Caco-2 (cell line): ENCODE results near the gene ATP2A1. TPM values are rescaled to one million over a fixed set of nuclear protein-coding genes. Genes with fewer than 3 reads are reported as not detected.

Source experiments
- BruUV-seq: library from RNA; stranded (reverse); fragments of 400-500 nt; replicated peaks from 2 replicates; lab custom pipeline; 2021; lab: Mats Ljungman, UMichigan
- CTCF ChIA-PET: fragments of 300-600 bp; sonication (Branson Sonifier 250); formaldehyde crosslinking; loops from one replicate; lab custom pipeline; 2022; ENCODE audit warnings: antibody characterized with exemption; lab: Charles Lee
- POLR2A ChIA-PET: fragments of 300-600 bp; sonication (Branson Sonifier 250); formaldehyde crosslinking; loops from one replicate; lab custom pipeline; 2022; ENCODE audit warnings: antibody characterized with exemption; lab: Charles Lee
- DNase-seq, 2 experiments: peaks; one replicate each; pipeline versions ENCODE4 v3.0.0 to v3.0.0-alpha.2; 2020 to 2022
- H3K27me3 ChIP-seq: replicated peaks from 2 replicates; pipeline ENCODE4 v1.6.0; 2011; ENCODE audit warnings: low read length; ENCODE audit not compliant: control insufficient read depth, insufficient read depth
- H3K36me3 ChIP-seq: 2 replicates; pipeline ENCODE4 v1.5.1; 2011; ENCODE audit warnings: low read length; ENCODE audit not compliant: control insufficient read depth, insufficient read depth
- H3K4me1 ChIP-seq: fragments of 250-450 bp; sonication (Bioruptor Pico); 2 replicates; pipeline ENCODE4 v1.5.1; 2020; ENCODE audit warnings: mild to moderate bottlenecking
- H3K4me3 ChIP-seq: 2 replicates; pipeline ENCODE4 v1.5.1; 2011; ENCODE audit warnings: low read depth, mild to moderate bottlenecking, control low read depth, low read length
- H3K9me3 ChIP-seq: fragments of 250-450 bp; sonication (Bioruptor Pico); 2 replicates; pipeline ENCODE4 v1.5.1; 2020; ENCODE audit warnings: mild to moderate bottlenecking, moderate library complexity
- H3K27ac Mint-ChIP-seq: one replicate; pipeline ENCODE4 v1.8.0; 2022; ENCODE audit warnings: mixed read lengths; ENCODE audit not compliant: unreplicated experiment
- H3K27me3 Mint-ChIP-seq: one replicate; pipeline ENCODE4 v1.8.0; 2022; ENCODE audit warnings: mixed read lengths; ENCODE audit not compliant: insufficient read depth, unreplicated experiment
- H3K36me3 Mint-ChIP-seq: one replicate; pipeline ENCODE4 v1.8.0; 2022; ENCODE audit warnings: mild to moderate bottlenecking, mixed read lengths; ENCODE audit not compliant: insufficient read depth, unreplicated experiment
- H3K4me1 Mint-ChIP-seq: one replicate; pipeline ENCODE4 v1.8.0; 2022; ENCODE audit warnings: low read depth, mixed read lengths; ENCODE audit not compliant: unreplicated experiment
- H3K4me3 Mint-ChIP-seq: one replicate; pipeline ENCODE4 v1.8.0; 2022; ENCODE audit warnings: mild to moderate bottlenecking, moderate library complexity, mixed read lengths; ENCODE audit not compliant: unreplicated experiment
- H3K9me3 Mint-ChIP-seq: one replicate; pipeline ENCODE4 v1.8.0; 2022; ENCODE audit warnings: mixed read lengths; ENCODE audit not compliant: unreplicated experiment
- intact Hi-C: fragments of 100-400 bp; cut with micrococcal nuclease; formaldehyde crosslinking; loops from one replicate; pipeline ENCODE4 v1.10.0; 2022; ENCODE audit not compliant: unreplicated experiment
- total RNA-seq: library from RNA; stranded (reverse); gene quantifications from 2 replicates; pipeline ENCODE4 v1.2.3, GENCODE V29; 2022
- TF ChIP-seq, protein P1 (sequence below), 2 experiments: fragments of 200-600 bp in 1 of 2; IDR thresholded peaks; 1 replicate in 1 of 2; 2 replicates in 1 of 2; pipeline versions ENCODE4 v1.5.1 to v1.8.0; 2011 to 2022; ENCODE audit warnings: antibody characterized with exemption in 1 of 2, control low read depth in 1 of 2, inconsistent platforms in 1 of 2, low read depth in 1 of 2, low read length in 1 of 2, mild to moderate bottlenecking in 1 of 2, moderate library complexity in 1 of 2; ENCODE audit not compliant: insufficient read depth in 1 of 2, severe bottlenecking in 1 of 2, unreplicated experiment in 1 of 2

ATP2A1 gene
- total RNA-seq, 1 experiment from 2014 or later, result 2.3 TPM

DNA sequence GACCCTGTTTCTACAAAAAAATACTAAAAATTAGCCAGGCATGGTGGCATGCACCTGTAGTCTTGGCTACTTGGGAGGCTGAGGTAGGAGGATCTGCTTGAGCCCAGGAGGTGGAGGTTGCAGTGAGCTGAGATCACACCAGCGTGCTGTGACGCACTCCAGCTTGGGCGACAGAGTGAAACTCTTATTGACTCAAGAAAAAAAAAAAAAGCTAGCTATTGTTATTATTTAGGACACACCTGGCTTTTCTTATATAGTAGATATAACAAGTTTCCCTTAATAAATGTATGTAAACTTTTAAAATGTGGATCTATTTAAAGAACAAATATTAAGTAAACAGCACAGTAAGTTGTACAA, 44.9 kb downstream of the ATP2A1 start:
- ChIA-PET POLR2A (no interaction called here), CTCF (interaction anchor here (0.7 to 1.5 kb wide), 3 partner anchors 21 to 60 kb away, joined by 3 to 4 read pairs (median 4); partner anchors contain the start of gene SH2B1)
- TF ChIP-seq, protein P1, sequence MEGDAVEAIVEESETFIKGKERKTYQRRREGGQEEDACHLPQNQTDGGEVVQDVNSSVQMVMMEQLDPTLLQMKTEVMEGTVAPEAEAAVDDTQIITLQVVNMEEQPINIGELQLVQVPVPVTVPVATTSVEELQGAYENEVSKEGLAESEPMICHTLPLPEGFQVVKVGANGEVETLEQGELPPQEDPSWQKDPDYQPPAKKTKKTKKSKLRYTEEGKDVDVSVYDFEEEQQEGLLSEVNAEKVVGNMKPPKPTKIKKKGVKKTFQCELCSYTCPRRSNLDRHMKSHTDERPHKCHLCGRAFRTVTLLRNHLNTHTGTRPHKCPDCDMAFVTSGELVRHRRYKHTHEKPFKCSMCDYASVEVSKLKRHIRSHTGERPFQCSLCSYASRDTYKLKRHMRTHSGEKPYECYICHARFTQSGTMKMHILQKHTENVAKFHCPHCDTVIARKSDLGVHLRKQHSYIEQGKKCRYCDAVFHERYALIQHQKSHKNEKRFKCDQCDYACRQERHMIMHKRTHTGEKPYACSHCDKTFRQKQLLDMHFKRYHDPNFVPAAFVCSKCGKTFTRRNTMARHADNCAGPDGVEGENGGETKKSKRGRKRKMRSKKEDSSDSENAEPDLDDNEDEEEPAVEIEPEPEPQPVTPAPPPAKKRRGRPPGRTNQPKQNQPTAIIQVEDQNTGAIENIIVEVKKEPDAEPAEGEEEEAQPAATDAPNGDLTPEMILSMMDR (IDR thresholded peaks at IDR 0.05; ENCODE audit: insufficient read depth in 1 of 2, low read depth in 1 of 2, low read length in 1 of 2, severe bottlenecking in 1 of 2, unreplicated experiment in 1 of 2), result no peak
- peak overlapping the region; percentile 94 for H3K27ac Mint-ChIP-seq
- peaks cover 11% of the 10 kb centered on the region for H3K4me1 ChIP-seq
- peaks cover 29% of the 10 kb centered on the region for H3K36me3 Mint-ChIP-seq
- H3K4me3 Mint-ChIP-seq, result peak overlapping the region; percentile 95
- H3K9me3 ChIP-seq, result no peaks in the 10 kb centered on the region
- BruUV-seq, result no TSS peak
- DNase-seq, result no peak
- no peaks in the 10 kb centered on the region for H3K27me3 Mint-ChIP-seq
- H3K36me3 ChIP-seq, result no peaks in the 10 kb centered on the region; the same call in 1 of the 2 replicates
- peak overlapping the region; percentile 41 for H3K4me3 ChIP-seq
- no peaks in the 10 kb centered on the region for H3K27me3 ChIP-seq
- intact Hi-C loops, result no loop called here
- H3K4me1 Mint-ChIP-seq, result peaks cover 14% of the 10 kb centered on the region
- H3K9me3 Mint-ChIP-seq, result no peaks in the 10 kb centered on the region

DNA sequence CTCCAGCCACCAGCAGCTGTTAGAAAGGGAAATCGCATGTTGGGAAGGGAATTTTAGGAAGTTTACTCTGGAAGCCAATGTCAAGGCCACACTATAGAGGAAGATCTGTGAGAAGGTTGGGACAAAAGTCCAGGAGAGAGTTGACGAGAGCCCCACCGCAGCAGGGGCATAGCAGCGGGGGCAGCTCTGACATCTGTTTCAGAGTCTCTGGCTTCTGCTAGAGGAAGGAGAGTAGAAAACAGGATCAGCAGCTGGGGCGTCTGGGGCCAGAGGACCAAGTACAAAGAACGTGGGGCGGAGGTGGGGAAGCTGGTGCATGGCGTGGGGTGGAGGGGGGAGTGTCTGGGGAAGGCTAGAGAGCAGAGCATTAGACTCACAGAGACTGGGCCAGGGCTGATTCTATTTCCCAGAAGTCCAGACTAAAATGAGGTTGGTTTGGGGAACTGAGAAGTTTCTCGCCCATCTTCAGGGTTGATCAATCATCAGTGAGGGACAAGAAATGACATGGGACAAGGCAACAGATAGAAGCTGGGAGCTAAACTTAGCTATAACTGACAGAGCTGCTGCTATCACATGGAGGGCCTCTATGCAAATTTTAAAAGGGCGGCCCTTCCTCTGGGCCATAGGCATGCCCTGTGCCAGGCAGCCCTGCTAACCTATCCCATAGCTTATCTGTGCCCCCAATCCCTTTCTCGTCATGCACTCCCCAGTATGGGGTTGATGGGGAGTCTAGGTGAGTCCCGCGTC, 45.5 kb downstream of the ATP2A1 start:
- peak overlapping the region; percentile 41 for H3K4me3 ChIP-seq
- no peaks in the 10 kb centered on the region for H3K9me3 ChIP-seq
- ChIA-PET CTCF (interaction anchor here (0.9 to 1.5 kb wide), 5 partner anchors 10 to 61 kb away, joined by 3 to 4 read pairs (median 3); partner anchors contain the start of gene SH2B1), POLR2A (no interaction called here)
- H3K36me3 ChIP-seq, result no peaks in the 10 kb centered on the region; the same call in 1 of the 2 replicates
- peak overlapping the region; percentile 94 for H3K27ac Mint-ChIP-seq
- TF ChIP-seq, protein P1 (IDR thresholded peaks at IDR 0.05; ENCODE audit: insufficient read depth in 1 of 2, low read depth in 1 of 2, low read length in 1 of 2, severe bottlenecking in 1 of 2, unreplicated experiment in 1 of 2), result no peak
- no peaks in the 10 kb centered on the region for H3K27me3 ChIP-seq
- H3K27me3 Mint-ChIP-seq, result no peaks in the 10 kb centered on the region
- intact Hi-C loops, result loop anchor here (1.0 kb wide), 1 partner anchor 26 kb away; the partner anchor contains the start of gene NFATC2IP
- no peaks in the 10 kb centered on the region for H3K9me3 Mint-ChIP-seq
- peaks cover 29% of the 10 kb centered on the region for H3K36me3 Mint-ChIP-seq
- peaks cover 11% of the 10 kb centered on the region for H3K4me1 ChIP-seq
- H3K4me1 Mint-ChIP-seq, result peaks cover 14% of the 10 kb centered on the region
- no peak for DNase-seq
- H3K4me3 Mint-ChIP-seq, result peak overlapping the region; percentile 95
- TSS peak; percentile 54 for BruUV-seq

DNA sequence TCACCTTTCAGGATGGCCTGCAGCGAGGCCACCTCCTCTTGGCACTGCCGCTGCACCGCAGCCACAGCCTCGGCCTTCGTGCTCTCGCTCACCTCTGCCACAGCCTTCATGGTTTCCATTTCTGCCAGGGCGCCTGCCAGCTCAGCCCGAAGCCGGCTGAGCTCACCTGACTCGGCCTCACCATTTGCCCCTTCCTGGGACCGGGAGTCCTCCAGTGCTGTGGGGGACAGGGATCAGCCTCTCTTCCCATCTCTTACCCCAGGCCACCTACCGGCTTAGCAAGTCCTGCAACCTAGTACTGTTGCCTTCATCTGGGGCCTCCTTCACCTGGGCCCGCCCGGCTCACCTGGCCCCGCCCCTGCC, 46.1 kb downstream of the ATP2A1 start:
- H3K27me3 ChIP-seq, result no peaks in the 10 kb centered on the region
- H3K27me3 Mint-ChIP-seq, result no peaks in the 10 kb centered on the region
- ChIA-PET POLR2A (no interaction called here), CTCF (interaction anchor here (0.9 to 1.5 kb wide), 5 partner anchors 10 to 61 kb away, joined by 3 to 4 read pairs (median 3); partner anchors contain the start of gene SH2B1)
- no TSS peak for BruUV-seq
- H3K27ac Mint-ChIP-seq, result peak overlapping the region; percentile 94
- H3K36me3 ChIP-seq, result no peaks in the 10 kb centered on the region; the same call in 1 of the 2 replicates
- intact Hi-C loops, result loop anchor here (1.0 kb wide), 1 partner anchor 26 kb away; the partner anchor contains the start of gene NFATC2IP
- H3K4me3 ChIP-seq, result peak overlapping the region; percentile 41
- H3K36me3 Mint-ChIP-seq, result peaks cover 28% of the 10 kb centered on the region
- TF ChIP-seq, protein P1 (IDR thresholded peaks at IDR 0.05; ENCODE audit: insufficient read depth in 1 of 2, low read depth in 1 of 2, low read length in 1 of 2, severe bottlenecking in 1 of 2, unreplicated experiment in 1 of 2), result peak; percentile 17 to 40
- peak overlapping the region; percentile 95 for H3K4me3 Mint-ChIP-seq
- no peaks in the 10 kb centered on the region for H3K9me3 ChIP-seq
- H3K9me3 Mint-ChIP-seq, result no peaks in the 10 kb centered on the region
- H3K4me1 ChIP-seq, result peaks cover 11% of the 10 kb centered on the region
- peaks cover 14% of the 10 kb centered on the region for H3K4me1 Mint-ChIP-seq
- no peak for DNase-seq
